GM12878 (cell line): Measurements from ENCODE around the gene RANBP3. TPM values are rescaled to one million over a fixed set of nuclear protein-coding genes. Genes with fewer than 3 reads are reported as not detected.
"Not testable (repeated sequence)": the region's sequence is repeated elsewhere in the genome, so short reads cannot be mapped to it uniquely, and the experiment has no call there.

Experiments
- ATAC-seq: fragments of 200-7000 bp; cut with Tn5 transposase; 3 replicates; pipeline ENCODE4 v1.9.1; 2020; ENCODE audit warnings: mild to moderate bottlenecking, moderate library complexity
- BruUV-seq: library from RNA; stranded (reverse); fragments of 400-500 nt; replicated peaks from 2 replicates; lab custom pipeline; 2021; lab: Mats Ljungman, UMichigan
- CTCF ChIA-PET: fragments of 300-600 bp; sonication (Branson Sonifier 250); formaldehyde crosslinking; extraction: SDS; loops from one replicate; lab custom pipeline; 2021; ENCODE audit warnings: inconsistent platforms; lab: Yijun Ruan, JAX
- POLR2A ChIA-PET: fragments of 350-600 bp; formaldehyde crosslinking; extraction: SDS; loops from one replicate; lab custom pipeline; 2021; ENCODE audit warnings: inconsistent platforms; lab: Charles Lee
- RAD21 ChIA-PET: fragments of 300-600 bp; sonication (Branson Sonifier 250); formaldehyde crosslinking; loops from one replicate; lab custom pipeline; 2023; ENCODE audit warnings: antibody characterized with exemption; ENCODE audit not compliant: unreplicated experiment; lab: Charles Lee
- SMC1A ChIA-PET: fragments of 300-600 bp; sonication (Branson Sonifier 250); formaldehyde crosslinking; loops from one replicate; lab custom pipeline; 2023; ENCODE audit not compliant: unreplicated experiment, uncharacterized antibody; lab: Charles Lee
- DNase-seq: peaks from one replicate; pipeline ENCODE4 v3.0.0-alpha.2; 2011; ENCODE audit warnings: low read depth, low spot score
- FAIRE-seq: peaks from 3 replicates; lab custom pipeline; 2011; peaks lifted over from hg19 to GRCh38; lab: Jason Lieb, UNC
- H2AFZ ChIP-seq: 2 replicates; pipeline ENCODE4 v1.6.0; 2011; ENCODE audit warnings: low read depth, low read length, control low read depth; ENCODE audit not compliant: control insufficient read depth
- H3K27ac ChIP-seq: 2 replicates; pipeline ENCODE4 v1.5.1; 2011; ENCODE audit warnings: control low read depth; ENCODE audit not compliant: control insufficient read depth, insufficient read depth
- H3K27me3 ChIP-seq, 2 experiments: replicated peaks in 1 of 2; 2 replicates each; pipeline versions ENCODE4 v1.6.0 to v1.6.1; 2011; ENCODE audit warnings: low read length in 1 of 2; ENCODE audit not compliant: control insufficient read depth in 2 of 2, insufficient read depth in 2 of 2
- H3K36me3 ChIP-seq, 2 experiments: 2 replicates each; pipeline ENCODE4 v1.5.1; 2011; ENCODE audit warnings: low read length in 1 of 2; ENCODE audit not compliant: control insufficient read depth in 2 of 2, insufficient read depth in 2 of 2
- H3K4me1 ChIP-seq: 2 replicates; pipeline ENCODE4 v1.6.1; 2011; ENCODE audit warnings: mild to moderate bottlenecking, low read length, moderate library complexity, mixed read lengths; ENCODE audit not compliant: control insufficient read depth, insufficient read depth
- H3K4me2 ChIP-seq: 2 replicates; pipeline ENCODE4 v1.6.0; 2011; ENCODE audit warnings: control low read depth; ENCODE audit not compliant: control insufficient read depth, insufficient read depth
- H3K4me3 ChIP-seq: fragments of 200-600 bp; sonication (generic); 2 replicates; pipeline ENCODE4 v1.5.1; 2016
- H3K79me2 ChIP-seq: 2 replicates; pipeline ENCODE4 v1.6.0; 2011; ENCODE audit warnings: low read length; ENCODE audit not compliant: control insufficient read depth, insufficient read depth
- H3K9ac ChIP-seq: 2 replicates; pipeline ENCODE4 v1.8.0; 2011; ENCODE audit warnings: low read length, control low read depth, mixed read lengths; ENCODE audit not compliant: control insufficient read depth, insufficient read depth
- H3K9me3 ChIP-seq: replicated peaks from 3 replicates; pipeline ENCODE4 v1.5.1; 2011; ENCODE audit warnings: mild to moderate bottlenecking, low read length; ENCODE audit not compliant: control insufficient read depth, insufficient read depth
- H4K20me1 ChIP-seq: 2 replicates; pipeline ENCODE4 v1.6.0; 2011; ENCODE audit not compliant: control insufficient read depth, insufficient read depth
- BCLAF1 ChIP-seq: fragments of 450-650 bp; IDR thresholded peaks from 2 replicates; pipeline ENCODE4 v1.6.1; 2017; ENCODE audit warnings: antibody characterized with exemption, mild to moderate bottlenecking, moderate library complexity
- CEBPB ChIP-seq, 2 experiments: fragments of 150-350 bp in 1 of 2; IDR thresholded peaks; 2 replicates each; pipeline ENCODE4 v1.6.1; 2012 to 2014; ENCODE audit warnings: low read depth in 2 of 2, low read length in 2 of 2, borderline replicate concordance in 1 of 2, inconsistent platforms in 1 of 2
- SPI1 ChIP-seq: IDR thresholded peaks from 2 replicates; pipeline ENCODE4 v1.6.1; 2011; ENCODE audit warnings: low read depth, mild to moderate bottlenecking, low read length, moderate library complexity, borderline replicate concordance; ENCODE audit not compliant: insufficient read depth
- ZSCAN29 ChIP-seq: fragments of 450-650 bp; IDR thresholded peaks from 2 replicates; pipeline ENCODE4 v1.6.1; 2017; ENCODE audit warnings: mild to moderate bottlenecking, moderate library complexity
- WGBS: methylation state at CpG from one replicate; pipeline ENCODE4 v1.1.6; 2016; ENCODE audit warnings: low lambda C conversion rate; ENCODE audit not compliant: insufficient replicate concordance, insufficient coverage; ENCODE audit errors: missing lambda C conversion rate; 5-methylcytosine and 5-hydroxymethylcytosine counted together
- in situ Hi-C: fragments of 300-500 bp; cut with MboI; formaldehyde crosslinking; loops from 9 replicates; pipeline ENCODE4 v1.14.3; 2018; ENCODE audit warnings: mixed read lengths
- intact Hi-C: fragments of 100-400 bp; cut with micrococcal nuclease; formaldehyde crosslinking; loops from one replicate; pipeline ENCODE4 v1.14.2; 2022; ENCODE audit not compliant: unreplicated experiment
- polyA plus RNA-seq, 11 experiments: library from polyadenylated mRNA; depleted of rRNA in 4 of 11; unstranded in 6 of 11; stranded (reverse) in 5 of 11; fragments of >200 nt; fragmentation: Nextera tagmentation in 4 of 11; fragmentation: Illumina TruSeq in 1 of 11; extraction: Ambion mirVana in 4 of 11; extraction: Trizol in 1 of 11; gene quantifications; 1 replicate in 1 of 11; 2 replicates in 10 of 11; pipeline versions ENCODE4 v1.2.1 to v1.2.3, GENCODE V29; 2011 to 2016; ENCODE audit warnings: inconsistent platforms in 2 of 11, missing spikeins in 2 of 11, low read depth in 1 of 11
- total RNA-seq, 4 experiments: library from RNA; depleted of rRNA in 3 of 4; stranded (reverse); fragments of >200 nt in 3 of 4; fragmentation: Illumina TruSeq in 1 of 4; extraction: Trizol in 1 of 4; gene quantifications; 2 replicates each; pipeline versions ENCODE4 v1.2.1 to v1.2.3, GENCODE V29; 2013 to 2021

RANBP3 gene
- total and polyA plus RNA-seq, 10 of the 15 experiments (the other 5 are each of a cell fraction or from before 2014, with no cell fraction given): 1.1 to 81.6 (median 60.0) TPM

GRCh38 chr19:5961641-5961968 is 16.3 kb downstream of the RANBP3 start:
- Histone ChIP-seq H3K4me1 (peaks cover 15% of the 10 kb centered on the region), H4K20me1 (peaks cover 31% of the 10 kb centered on the region), H3K79me2 (peaks cover 80% of the 10 kb centered on the region)
- POLR2A ChIA-PET, CTCF ChIA-PET, RAD21 ChIA-PET, in situ Hi-C loops, BruUV-seq, H3K4me3 ChIP-seq, FAIRE-seq, H3K36me3 ChIP-seq, H3K9ac ChIP-seq, DNase-seq, SMC1A ChIA-PET, H3K4me2 ChIP-seq, intact Hi-C loops, H3K27ac ChIP-seq, H3K9me3 ChIP-seq, ATAC-seq, H3K27me3 ChIP-seq, H2AFZ ChIP-seq: not testable (repeated sequence)
- WGBS: 65% methylated on average over 6 of the region's 6 CpGs

GRCh38 chr19:5960005-5961001 is 17.6 kb downstream of the RANBP3 start:
- Histone ChIP-seq H3K4me2 (no peak overlapping the region), H3K9me3 (no peaks in the 10 kb centered on the region), H3K4me3 (no peak overlapping the region), H3K27ac (no peak overlapping the region), H3K9ac (no peak overlapping the region), H2AFZ (no peak overlapping the region), H3K79me2 (peaks cover 80% of the 10 kb centered on the region), H4K20me1 (peaks cover 21% of the 10 kb centered on the region), H3K4me1 (peaks cover 21% of the 10 kb centered on the region), H3K36me3 (peaks cover 2 to 6% of the 10 kb centered on the region in 2 experiments; a peak in 3 of 4 replicates), H3K27me3 (no peaks in the 10 kb centered on the region)
- ChIA-PET CTCF (no interaction called here), SMC1A (no interaction called here), POLR2A (no interaction called here), RAD21 (no interaction called here)
- BruUV-seq: no TSS peak
- no peak for DNase-seq
- intact Hi-C loops (no loop called here), in situ Hi-C loops (no loop called here)
- TF ChIP-seq CEBPB (IDR thresholded peaks at IDR 0.05; ENCODE audit: borderline replicate concordance in 1 of 2, low read depth in 2 of 2, low read length in 2 of 2) (no peak), ZSCAN29 (no peak), SPI1 (no peak), BCLAF1 (no peak)
- no peak for FAIRE-seq
- 89% methylated on average over 18 of the region's 18 CpGs for WGBS
- ATAC-seq: no peak
